Islet precursor cell (in vitro differentiated cells): ENCODE data around the gene NAV2.

Experiments
- DNase-seq: peaks from one replicate; pipeline ENCODE4 v3.0.0-alpha.2; 2018

The NAV2 gene

DNA sequence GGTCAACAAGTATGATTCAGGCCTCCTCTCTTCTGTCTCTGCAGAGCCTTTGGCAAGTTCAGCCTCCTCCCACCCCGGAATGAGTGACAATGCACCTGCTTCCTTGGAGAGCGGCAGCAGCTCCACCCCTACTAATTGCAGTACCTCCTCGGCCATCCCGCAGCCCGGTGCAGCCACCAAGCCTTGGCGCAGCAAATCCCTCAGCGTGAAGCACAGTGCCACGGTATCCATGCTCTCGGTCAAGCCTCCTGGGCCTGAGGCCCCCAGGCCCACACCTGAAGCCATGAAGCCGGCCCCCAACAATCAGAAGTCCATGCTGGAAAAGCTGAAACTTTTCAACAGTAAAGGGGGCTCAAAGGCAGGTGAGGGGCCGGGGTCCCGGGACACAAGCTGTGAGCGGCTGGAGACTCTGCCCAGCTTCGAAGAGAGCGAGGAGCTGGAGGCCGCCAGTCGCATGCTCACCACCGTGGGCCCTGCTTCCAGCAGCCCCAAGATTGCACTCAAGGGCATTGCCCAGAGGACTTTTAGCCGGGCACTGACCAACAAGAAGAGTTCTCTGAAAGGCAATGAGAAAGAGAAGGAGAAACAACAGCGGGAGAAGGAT is 220.6 kb downstream of the NAV2 start:
- DNase-seq, result no peak

- no peak for DNase-seq
Measured at GRCh38 chr11:19933801-19934488, 221.3 kb downstream of the NAV2 start.

- DNase-seq, result no peak
Measured at GRCh38 chr11:19934828-19935259, 222.2 kb downstream of the NAV2 start.

DNA sequence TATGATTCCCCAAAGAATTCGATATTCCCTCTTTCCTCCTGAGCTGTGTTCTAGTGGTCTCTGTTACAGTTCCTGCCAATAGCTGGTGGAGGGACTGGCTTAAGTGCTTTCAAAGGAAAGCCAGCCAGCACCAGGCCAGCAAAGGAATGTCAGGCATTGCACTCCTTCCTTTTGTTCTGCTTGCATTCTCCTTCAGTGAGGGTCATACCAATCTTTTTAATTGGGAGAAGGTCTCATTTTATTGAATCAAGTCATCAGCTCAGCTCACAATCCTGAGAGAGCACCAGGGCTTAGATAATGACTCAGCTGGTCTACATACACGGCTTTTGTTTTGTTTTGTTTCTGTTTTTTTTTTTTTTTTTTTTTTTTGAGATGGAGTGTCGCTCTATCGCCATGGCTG is 222.9 kb downstream of the NAV2 start:
- peak; percentile 94 for DNase-seq

- DNase-seq, result no peak
Measured at GRCh38 chr11:19936461-19936860, 223.8 kb downstream of the NAV2 start.

GRCh38 chr11:19938169-19938856 is 225.7 kb downstream of the NAV2 start:
- peak; percentile 81 for DNase-seq

GRCh38 chr11:19938866-19939265 is 226.2 kb downstream of the NAV2 start:
- no peak for DNase-seq

DNA sequence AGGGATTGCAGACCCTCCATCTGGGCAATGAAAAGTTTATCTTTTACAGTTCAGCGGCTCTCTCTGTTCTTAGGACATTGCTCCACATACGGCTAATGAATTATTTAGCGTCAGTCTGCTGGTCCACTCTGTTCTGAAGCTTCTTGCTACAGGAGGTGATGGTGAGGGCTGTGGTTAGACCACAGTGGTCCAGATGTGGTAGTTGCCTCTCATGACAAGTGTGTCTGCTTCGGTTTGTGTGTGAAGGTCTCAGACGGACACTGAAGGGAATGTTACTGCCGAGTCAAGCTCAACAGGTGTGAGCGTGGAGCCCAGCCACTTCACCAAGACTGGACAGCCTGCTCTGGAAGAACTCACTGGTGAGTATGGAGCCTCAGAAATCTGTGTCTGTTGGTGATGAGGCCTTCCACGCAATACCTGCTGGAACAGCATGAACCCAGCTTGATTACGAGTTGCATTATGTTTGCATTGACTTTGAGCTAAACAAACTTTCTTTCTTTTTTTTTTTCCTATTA is 226.8 kb downstream of the NAV2 start:
- DNase-seq, result no peak

- no peak for DNase-seq
Measured at GRCh38 chr11:19940831-19941230, 228.2 kb downstream of the NAV2 start.

GRCh38 chr11:19946681-19947080 is 234.0 kb downstream of the NAV2 start:
- no peak for DNase-seq

DNA sequence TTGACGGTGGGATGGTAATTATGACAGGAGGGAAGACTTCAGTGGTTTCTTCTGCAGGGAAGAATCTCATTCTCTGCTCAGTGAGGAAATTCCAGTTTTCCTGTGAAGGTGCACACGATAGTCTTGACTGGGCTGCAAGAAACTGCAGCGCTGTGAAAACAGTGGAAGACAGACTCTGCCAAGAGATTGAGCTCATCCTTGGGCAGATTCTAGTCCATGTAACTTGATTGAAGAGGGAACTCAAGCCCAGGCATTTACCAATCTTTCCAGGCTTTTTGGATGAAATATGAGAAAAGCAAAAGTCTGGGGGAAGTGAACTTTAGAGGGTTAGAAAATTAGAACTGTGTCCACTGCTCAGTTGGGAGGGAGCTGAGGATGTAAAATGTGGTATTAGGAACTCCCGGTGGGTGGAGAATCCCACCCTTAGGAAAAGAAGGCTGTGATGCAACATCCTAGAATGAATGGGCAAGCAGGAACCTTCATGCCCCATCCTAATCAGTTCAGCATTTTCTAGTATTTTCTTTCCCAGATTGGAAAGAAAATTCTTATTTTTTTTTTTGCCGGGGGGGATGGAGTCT is 235.0 kb downstream of the NAV2 start:
- no peak for DNase-seq

GRCh38 chr11:19949606-19950005 is 237.0 kb downstream of the NAV2 start:
- DNase-seq, result no peak

GRCh38 chr11:19951558-19952115 is 239.0 kb downstream of the NAV2 start:
- no peak for DNase-seq

DNA sequence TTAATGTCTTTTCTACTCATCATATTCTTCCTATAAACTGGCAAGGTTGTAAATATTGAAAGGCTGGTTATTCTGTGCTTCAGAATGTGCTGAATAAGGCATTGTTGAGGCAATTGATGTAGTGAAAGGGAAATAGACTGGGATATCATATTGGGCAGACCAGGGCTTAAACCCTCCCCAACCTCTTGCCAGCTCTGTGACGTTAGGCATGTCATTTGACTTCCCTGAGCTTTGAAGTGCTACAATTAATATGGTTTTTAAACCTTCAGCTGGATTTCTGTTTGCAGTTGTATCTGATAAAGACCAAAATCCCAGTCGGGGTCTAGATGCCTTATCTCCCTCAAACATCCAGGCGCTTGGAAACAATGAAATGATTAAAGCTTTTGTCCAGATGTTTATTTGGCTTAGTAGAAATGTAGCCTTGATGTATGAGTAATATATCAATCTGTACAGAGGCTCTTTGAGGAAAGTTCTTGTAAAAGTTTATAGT is 239.5 kb downstream of the NAV2 start:
- no peak for DNase-seq

DNA sequence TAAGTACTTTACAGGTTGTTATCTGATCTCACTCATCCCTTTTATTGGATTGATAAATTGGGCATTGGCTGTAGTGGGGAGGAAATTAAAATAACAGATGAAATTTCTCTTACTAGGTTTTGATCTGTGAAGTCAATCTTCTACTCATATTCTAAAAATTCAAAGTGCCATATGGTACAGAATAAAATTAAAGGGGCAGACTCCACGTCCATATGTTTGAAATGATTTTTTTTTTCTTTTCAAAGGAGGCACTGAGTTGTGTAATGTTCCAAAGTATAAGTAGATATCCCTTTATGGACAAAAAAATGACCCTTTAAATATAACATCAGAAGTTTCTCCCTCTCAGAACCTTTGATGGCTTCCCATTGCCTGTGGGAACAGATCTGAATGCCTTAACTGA is 240.3 kb downstream of the NAV2 start:
- no peak for DNase-seq

- peak; percentile 98 for DNase-seq
Measured at GRCh38 chr11:19953336-19953735, 240.7 kb downstream of the NAV2 start.

DNA sequence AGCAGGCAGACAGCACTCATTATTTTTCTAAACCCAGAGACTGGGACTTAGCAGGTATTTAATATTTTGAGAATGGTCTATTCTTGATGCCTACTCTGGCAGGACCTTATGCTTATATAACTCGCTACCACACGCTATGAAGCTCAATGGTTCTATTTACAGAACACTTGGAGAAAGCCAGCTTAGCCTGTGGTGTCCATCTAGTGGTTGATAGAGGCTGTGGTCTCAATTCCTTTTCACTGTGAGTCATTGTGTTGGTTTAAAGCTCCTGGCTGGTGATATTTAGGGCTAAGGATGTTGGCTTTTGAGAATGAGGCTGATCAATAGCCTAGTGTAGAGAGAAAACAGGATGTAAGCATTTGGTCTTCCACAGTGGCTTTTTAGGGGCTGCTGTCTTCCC is 241.3 kb downstream of the NAV2 start:
- DNase-seq, result peak; percentile 81

DNA sequence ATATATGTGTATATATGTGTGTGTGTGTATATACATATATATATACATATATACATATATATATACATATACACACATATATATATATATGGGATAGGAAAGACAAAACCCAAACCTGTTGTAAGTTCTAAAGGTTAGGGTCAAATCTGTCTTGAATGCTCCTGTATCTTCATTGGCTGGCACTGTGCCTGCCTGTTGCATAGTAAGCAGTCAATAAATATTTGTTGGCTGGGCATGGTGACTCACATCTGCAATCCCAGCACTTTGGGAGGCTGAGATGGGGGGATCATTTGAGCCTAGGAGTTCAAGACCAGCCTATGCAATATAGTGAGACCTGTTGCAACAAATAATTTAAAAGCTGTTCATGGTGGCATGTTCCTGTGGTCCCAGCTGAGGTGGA is 242.3 kb downstream of the NAV2 start:
- DNase-seq, result no peak

GRCh38 chr11:19955660-19956059 is 243.0 kb downstream of the NAV2 start:
- no peak for DNase-seq

- DNase-seq, result no peak
Measured at GRCh38 chr11:19956228-19956627, 243.6 kb downstream of the NAV2 start.

DNA sequence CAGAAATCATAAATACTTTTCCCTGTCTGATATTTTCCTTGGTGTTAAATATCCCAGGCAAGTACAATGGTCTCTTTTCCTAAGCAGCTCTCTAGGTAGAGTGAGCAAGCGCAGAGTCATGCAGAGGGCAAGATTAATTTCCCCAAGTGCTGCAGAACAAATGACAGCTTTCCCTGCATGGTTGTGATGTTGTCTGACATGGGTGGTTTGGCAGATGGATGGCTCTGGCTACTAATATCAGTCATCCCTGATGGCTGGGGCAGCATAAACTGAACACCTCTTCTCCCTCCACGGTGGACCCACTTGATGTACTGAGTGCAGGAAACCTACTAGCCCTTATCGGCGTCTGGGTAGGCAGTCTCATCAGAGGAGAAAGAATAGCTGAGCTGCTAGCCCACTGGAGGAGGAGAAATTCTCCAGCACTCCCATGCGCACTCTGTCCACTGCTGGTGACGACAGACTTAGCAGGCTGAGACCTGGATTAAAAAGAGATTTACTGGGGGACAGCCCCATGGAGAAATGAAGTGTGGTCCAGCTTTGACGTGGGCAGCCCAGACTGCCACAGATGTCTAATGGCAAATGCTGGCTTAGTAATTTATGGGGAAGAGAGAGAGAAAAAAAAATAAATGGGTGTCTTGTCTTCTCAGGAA is 244.8 kb downstream of the NAV2 start:
- DNase-seq, result no peak

DNA sequence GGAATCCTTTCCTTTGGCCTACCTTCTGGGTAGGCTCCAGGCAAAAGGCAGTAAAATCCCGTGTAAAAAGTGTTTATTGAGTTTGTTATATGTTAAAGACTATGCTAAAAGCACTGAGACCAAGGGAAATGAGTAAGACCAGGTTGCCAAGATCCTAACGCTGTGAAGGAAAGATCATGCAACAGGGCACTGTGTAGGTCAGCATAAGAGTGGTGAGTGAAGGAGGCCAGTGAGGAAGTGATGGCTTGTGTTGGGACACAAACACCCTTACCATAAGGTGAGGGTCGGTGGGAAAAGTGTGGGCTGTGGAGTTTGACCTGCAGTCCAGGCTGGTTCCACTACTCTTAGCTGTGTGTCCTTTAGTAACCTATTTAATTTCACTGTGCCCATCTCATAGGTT is 245.6 kb downstream of the NAV2 start:
- DNase-seq, result no peak

DNA sequence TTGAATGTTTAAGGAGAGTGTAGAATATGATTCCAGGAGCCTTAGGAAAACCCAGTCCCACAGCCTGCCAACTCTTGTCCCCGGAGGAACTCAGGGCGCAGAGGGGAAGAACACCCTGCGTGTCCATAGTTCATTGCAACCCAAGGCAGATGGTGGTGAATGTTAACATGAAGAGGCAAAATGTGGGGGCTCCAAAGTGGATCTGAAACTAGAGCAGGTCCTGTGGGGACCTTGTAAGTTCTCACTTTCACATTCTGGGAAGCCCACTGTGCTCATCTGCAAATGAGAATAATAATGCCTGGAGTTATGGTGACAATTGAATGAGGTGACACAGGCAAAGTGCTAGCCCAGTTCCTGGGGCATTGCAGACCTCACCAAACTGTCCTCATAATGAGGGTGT is 246.6 kb downstream of the NAV2 start:
- no peak for DNase-seq
